Measurements from ENCODE around the gene HMG20B. TPM values are rescaled to one million over a fixed set of nuclear protein-coding genes. Genes with fewer than 3 reads are reported as not detected.
A peak's percentile ranks its signal among the peaks of the same experiment; 100 is the strongest.

The HMG20B gene
- total RNA-seq, 1 experiment from 2014 or later: 186 TPM

- RAD21 ChIA-PET (ENCODE audit: low non-redundant PET in 1 of 2, low total read pairs in 2 of 2, uncharacterized antibody in 2 of 2, unreplicated experiment in 2 of 2): no interaction called here
- ATAC-seq (no peak), DNase-seq (ENCODE audit: low read depth, low spot score) (no peak)
- peak overlapping the region; percentile 97 for H3K4me2 ChIP-seq (ENCODE audit: low read length)
- BruUV-seq (replicated peaks): no TSS peak
- peak overlapping the region; percentile 95 for H3K27ac ChIP-seq (ENCODE audit: low read depth, low read length)
- no peaks in the 10 kb centered on the region for H3K9me2 ChIP-seq (ENCODE audit: insufficient read depth)
- POLR2A ChIA-PET: interaction anchor here (1.4 kb wide), 1 partner anchor 21 kb away, joined by 3 read pairs; no protein-coding TSS in a partner anchor
- H3K27me3 ChIP-seq (ENCODE audit: insufficient read depth, low read length): no peaks in the 10 kb centered on the region
- no peak for TF ChIP-seq SP1 (IDR thresholded peaks at IDR 0.05; ENCODE audit: low read depth)
- TF ChIP-seq POLR2AphosphoS5 (IDR thresholded peaks at IDR 0.05; ENCODE audit: low read depth, low read length): no peak
- TF ChIP-seq ELF1 (IDR thresholded peaks at IDR 0.05; ENCODE audit: borderline replicate concordance, low read depth): no peak
- TF ChIP-seq EZH2phosphoT487 (IDR thresholded peaks at IDR 0.05; ENCODE audit: borderline replicate concordance): no peak
- TF ChIP-seq TCF7L2 (IDR thresholded peaks at IDR 0.05; ENCODE audit: borderline replicate concordance, extremely low read depth, insufficient read depth, insufficient read length): no peak
- no peak for TF ChIP-seq EGR1 (IDR thresholded peaks at IDR 0.05; ENCODE audit: low read depth)
- TF ChIP-seq CBX3 (IDR thresholded peaks at IDR 0.05; ENCODE audit: low read depth): no peak
- no peak for TF ChIP-seq CEBPB (IDR thresholded peaks at IDR 0.05; ENCODE audit: low read depth)
- no peak for TF ChIP-seq JUND (IDR thresholded peaks at IDR 0.05)
- TF ChIP-seq SRF (IDR thresholded peaks at IDR 0.05; ENCODE audit: low read depth): no peak
- TF ChIP-seq REST (IDR thresholded peaks at IDR 0.05; ENCODE audit: low read depth): no peak
- TF ChIP-seq EZH2 (IDR thresholded peaks at IDR 0.05): no peak
- TF ChIP-seq ZNF274 (IDR thresholded peaks at IDR 0.05; ENCODE audit: low read depth, low read length): no peak
- no peak for TF ChIP-seq POLR2A (IDR thresholded peaks at IDR 0.05; ENCODE audit: borderline replicate concordance, extremely low read depth, insufficient read depth, insufficient read length)
- TF ChIP-seq ZFX (IDR thresholded peaks at IDR 0.05): no peak
- no peak for TF ChIP-seq CTCF (IDR thresholded peaks at IDR 0.05 in 2 of 3, conservative IDR thresholded peaks at IDR 0.05 in 1 of 3; ENCODE audit: borderline replicate concordance in 1 of 3, insufficient read depth in 1 of 3, low read depth in 2 of 3, low read length in 2 of 3)
- no peak for TF ChIP-seq SIN3A (IDR thresholded peaks at IDR 0.05; ENCODE audit: low read depth)
- TF ChIP-seq RAD21 (IDR thresholded peaks at IDR 0.05; ENCODE audit: low read depth): no peak
- no peak overlapping the region for H2AFZ ChIP-seq (ENCODE audit: low read depth, low read length, poor library complexity, severe bottlenecking)
- peaks cover 52% of the 10 kb centered on the region for H3K79me2 ChIP-seq (ENCODE audit: insufficient read depth, low read length)
- peak overlapping the region; percentile 95 to 99 for H3K4me3 ChIP-seq (replicated peaks in 1 of 2; ENCODE audit: low read depth in 1 of 2, low read length in 2 of 2)
- CTCF ChIA-PET: no interaction called here
- peak overlapping the region; percentile 95 for H3K9ac ChIP-seq (ENCODE audit: low read length)
- H3K36me3 ChIP-seq (ENCODE audit: control insufficient read depth in 1 of 2, insufficient read depth in 2 of 2, low read length in 2 of 2): peaks cover 0 to 11% of the 10 kb centered on the region in 2 experiments; a peak in 1 of 4 replicates
- peaks cover 8% of the 10 kb centered on the region; the same call in 1 of the 2 replicates for H4K20me1 ChIP-seq (ENCODE audit: insufficient read depth)
- H3K4me1 ChIP-seq (ENCODE audit: control insufficient read depth in 1 of 2, insufficient read depth in 2 of 2, low read length in 2 of 2): peaks cover 17 to 55% of the 10 kb centered on the region in 2 experiments
- no peaks in the 10 kb centered on the region for H3K9me3 ChIP-seq (ENCODE audit: control insufficient read depth in 1 of 2, insufficient read depth in 1 of 2, low read depth in 1 of 2, low read length in 2 of 2)
- intact Hi-C loops (cut with micrococcal nuclease): no loop called here
Measured at GRCh38 chr19:3556423-3556977, 16.2 kb upstream of the HMG20B start.

All from HCT116 (cell line).